SK-N-SH (cell line): ENCODE results near the gene SLC49A3. TPM values are rescaled to one million over a fixed set of nuclear protein-coding genes. Genes with fewer than 3 reads are reported as not detected.

Source experiments
- CHD2 ChIP-seq: fragments of 150-350 bp; IDR thresholded peaks from 2 replicates; pipeline ENCODE4 v1.6.1; 2018; ENCODE audit warnings: low read length; ENCODE audit not compliant: partially characterized antibody
- EZH2phosphoT487 ChIP-seq: fragments of 200-600 bp; sonication (generic); IDR thresholded peaks from 2 replicates; pipeline ENCODE4 v1.6.1; 2017; ENCODE audit warnings: low read depth, mixed run types, mild to moderate bottlenecking, antibody characterized with exemption, moderate library complexity, borderline replicate concordance
- FOXM1 ChIP-seq: IDR thresholded peaks from 2 replicates; pipeline ENCODE4 v1.4.0; 2012; ENCODE audit warnings: low read depth, mild to moderate bottlenecking
- GABPA ChIP-seq: IDR thresholded peaks from 2 replicates; pipeline ENCODE4 v1.4.0; 2012; ENCODE audit warnings: low read depth, mild to moderate bottlenecking
- GATA2 ChIP-seq: sonication (generic); formaldehyde crosslinking; IDR thresholded peaks from 2 replicates; pipeline ENCODE4 v1.5.0; 2020; ENCODE audit warnings: mild to moderate bottlenecking, missing genetic modification reagents
- MEF2A ChIP-seq: IDR thresholded peaks from 2 replicates; pipeline ENCODE4 v1.4.0; 2012; ENCODE audit warnings: low read depth, borderline replicate concordance
- MXI1 ChIP-seq: IDR thresholded peaks from 2 replicates; pipeline ENCODE4 v1.6.1; 2012; ENCODE audit warnings: mild to moderate bottlenecking, low read depth, low read length, improper control_type of control experiment
- SIN3A ChIP-seq: IDR thresholded peaks from 2 replicates; pipeline ENCODE4 v1.6.1; 2012; ENCODE audit warnings: low read depth, mild to moderate bottlenecking, low read length, moderate library complexity, borderline replicate concordance
- TAF1 ChIP-seq: IDR thresholded peaks from 2 replicates; pipeline ENCODE4 v1.6.1; 2012; ENCODE audit warnings: low read depth, mild to moderate bottlenecking, low read length, moderate library complexity, borderline replicate concordance
- TCF12 ChIP-seq: IDR thresholded peaks from 2 replicates; pipeline ENCODE4 v1.4.0; 2012
- USF2 ChIP-seq: fragments of 150-350 bp; IDR thresholded peaks from 2 replicates; pipeline ENCODE4 v1.6.1; 2017; ENCODE audit warnings: antibody characterized with exemption, low read length, low read depth, borderline replicate concordance
- YY1 ChIP-seq: IDR thresholded peaks from 2 replicates; pipeline ENCODE4 v1.4.0; 2012; ENCODE audit warnings: low read depth, mild to moderate bottlenecking
- ZBTB33 ChIP-seq: IDR thresholded peaks from 2 replicates; pipeline ENCODE4 v1.4.0; 2012; ENCODE audit warnings: low read depth, borderline replicate concordance
- polyA plus RNA-seq, 3 experiments: library from polyadenylated mRNA; depleted of rRNA; stranded (reverse); fragments of >200 nt; gene quantifications; 2 replicates each; pipeline ENCODE4 v1.2.3, GENCODE V29; 2012
- TF ChIP-seq, protein P1 (sequence below): IDR thresholded peaks from 2 replicates; pipeline ENCODE4 v1.6.1; 2012; ENCODE audit warnings: mild to moderate bottlenecking, low read depth, low read length, moderate library complexity
- TF ChIP-seq, protein P2 (sequence below): fragments of 200-600 bp; sonication (generic); IDR thresholded peaks from 2 replicates; pipeline ENCODE4 v1.6.1; 2017; ENCODE audit warnings: antibody characterized with exemption, mild to moderate bottlenecking, moderate library complexity
- TF ChIP-seq, protein P3 (sequence below): fragments of 150-350 bp; IDR thresholded peaks from 2 replicates; pipeline ENCODE4 v1.6.1; 2016; ENCODE audit warnings: mild to moderate bottlenecking, low read depth, low read length

SLC49A3 gene
- polyA plus RNA-seq, 1 of the 3 experiments (the other 2 are of a cell fraction), result 0.05 TPM

DNA sequence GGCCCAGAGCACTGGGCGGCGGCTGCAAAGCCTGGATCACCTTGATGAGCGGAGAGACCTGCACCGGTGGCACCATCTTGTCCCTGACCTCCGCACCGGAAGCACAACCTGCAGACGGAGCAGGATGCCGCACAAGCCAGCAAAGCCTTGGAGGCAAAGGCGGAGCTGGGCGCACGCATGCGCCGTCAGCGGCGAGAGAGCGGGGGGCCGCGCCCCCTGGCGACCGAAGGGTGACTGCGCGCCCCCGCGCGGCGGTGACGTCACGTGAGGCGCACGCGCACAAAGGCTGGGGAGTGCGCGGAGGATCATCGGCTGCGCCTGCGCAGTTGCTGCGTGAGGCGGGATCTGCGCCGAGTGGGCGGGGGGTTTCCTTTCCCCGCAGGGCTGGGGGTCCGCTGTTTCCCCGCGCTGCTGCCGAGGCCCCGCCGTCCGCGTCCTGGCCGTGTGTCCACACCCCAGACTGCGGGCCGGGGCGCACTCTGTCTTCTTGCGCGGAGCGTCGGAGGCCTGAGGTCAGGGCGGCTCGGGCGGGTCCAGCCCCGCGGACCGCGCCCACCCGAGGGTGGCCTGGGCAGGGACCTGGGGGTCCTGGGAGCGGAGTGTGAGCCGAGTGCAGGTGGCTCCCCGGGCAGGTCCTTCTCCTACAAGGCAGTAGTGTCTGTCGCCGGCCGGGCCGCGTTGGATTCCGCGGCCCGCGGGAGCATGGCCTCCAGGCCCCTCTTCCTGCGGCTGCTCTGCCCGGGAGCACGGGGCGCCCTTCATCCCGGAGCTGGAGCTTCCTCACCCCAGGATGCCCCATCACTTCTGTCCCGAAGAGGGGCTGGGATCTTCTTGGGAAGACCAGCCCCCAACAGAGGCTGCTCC, 14.5 kb downstream of the SLC49A3 start, which contains the start of the genes ATP5ME and MYL5 (continued):
- TF ChIP-seq, protein P1, sequence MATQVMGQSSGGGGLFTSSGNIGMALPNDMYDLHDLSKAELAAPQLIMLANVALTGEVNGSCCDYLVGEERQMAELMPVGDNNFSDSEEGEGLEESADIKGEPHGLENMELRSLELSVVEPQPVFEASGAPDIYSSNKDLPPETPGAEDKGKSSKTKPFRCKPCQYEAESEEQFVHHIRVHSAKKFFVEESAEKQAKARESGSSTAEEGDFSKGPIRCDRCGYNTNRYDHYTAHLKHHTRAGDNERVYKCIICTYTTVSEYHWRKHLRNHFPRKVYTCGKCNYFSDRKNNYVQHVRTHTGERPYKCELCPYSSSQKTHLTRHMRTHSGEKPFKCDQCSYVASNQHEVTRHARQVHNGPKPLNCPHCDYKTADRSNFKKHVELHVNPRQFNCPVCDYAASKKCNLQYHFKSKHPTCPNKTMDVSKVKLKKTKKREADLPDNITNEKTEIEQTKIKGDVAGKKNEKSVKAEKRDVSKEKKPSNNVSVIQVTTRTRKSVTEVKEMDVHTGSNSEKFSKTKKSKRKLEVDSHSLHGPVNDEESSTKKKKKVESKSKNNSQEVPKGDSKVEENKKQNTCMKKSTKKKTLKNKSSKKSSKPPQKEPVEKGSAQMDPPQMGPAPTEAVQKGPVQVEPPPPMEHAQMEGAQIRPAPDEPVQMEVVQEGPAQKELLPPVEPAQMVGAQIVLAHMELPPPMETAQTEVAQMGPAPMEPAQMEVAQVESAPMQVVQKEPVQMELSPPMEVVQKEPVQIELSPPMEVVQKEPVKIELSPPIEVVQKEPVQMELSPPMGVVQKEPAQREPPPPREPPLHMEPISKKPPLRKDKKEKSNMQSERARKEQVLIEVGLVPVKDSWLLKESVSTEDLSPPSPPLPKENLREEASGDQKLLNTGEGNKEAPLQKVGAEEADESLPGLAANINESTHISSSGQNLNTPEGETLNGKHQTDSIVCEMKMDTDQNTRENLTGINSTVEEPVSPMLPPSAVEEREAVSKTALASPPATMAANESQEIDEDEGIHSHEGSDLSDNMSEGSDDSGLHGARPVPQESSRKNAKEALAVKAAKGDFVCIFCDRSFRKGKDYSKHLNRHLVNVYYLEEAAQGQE, result peak; percentile 18; the same call in 1 of the 2 replicates
- TF ChIP-seq SIN3A, result peak; percentile 39; the same call in 1 of the 2 replicates
- TF ChIP-seq GABPA, result peak; percentile 87
- peak; percentile 83 for TF ChIP-seq CHD2
- TF ChIP-seq, protein P2, sequence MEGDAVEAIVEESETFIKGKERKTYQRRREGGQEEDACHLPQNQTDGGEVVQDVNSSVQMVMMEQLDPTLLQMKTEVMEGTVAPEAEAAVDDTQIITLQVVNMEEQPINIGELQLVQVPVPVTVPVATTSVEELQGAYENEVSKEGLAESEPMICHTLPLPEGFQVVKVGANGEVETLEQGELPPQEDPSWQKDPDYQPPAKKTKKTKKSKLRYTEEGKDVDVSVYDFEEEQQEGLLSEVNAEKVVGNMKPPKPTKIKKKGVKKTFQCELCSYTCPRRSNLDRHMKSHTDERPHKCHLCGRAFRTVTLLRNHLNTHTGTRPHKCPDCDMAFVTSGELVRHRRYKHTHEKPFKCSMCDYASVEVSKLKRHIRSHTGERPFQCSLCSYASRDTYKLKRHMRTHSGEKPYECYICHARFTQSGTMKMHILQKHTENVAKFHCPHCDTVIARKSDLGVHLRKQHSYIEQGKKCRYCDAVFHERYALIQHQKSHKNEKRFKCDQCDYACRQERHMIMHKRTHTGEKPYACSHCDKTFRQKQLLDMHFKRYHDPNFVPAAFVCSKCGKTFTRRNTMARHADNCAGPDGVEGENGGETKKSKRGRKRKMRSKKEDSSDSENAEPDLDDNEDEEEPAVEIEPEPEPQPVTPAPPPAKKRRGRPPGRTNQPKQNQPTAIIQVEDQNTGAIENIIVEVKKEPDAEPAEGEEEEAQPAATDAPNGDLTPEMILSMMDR, result peak; percentile 82
- TF ChIP-seq, protein P3, sequence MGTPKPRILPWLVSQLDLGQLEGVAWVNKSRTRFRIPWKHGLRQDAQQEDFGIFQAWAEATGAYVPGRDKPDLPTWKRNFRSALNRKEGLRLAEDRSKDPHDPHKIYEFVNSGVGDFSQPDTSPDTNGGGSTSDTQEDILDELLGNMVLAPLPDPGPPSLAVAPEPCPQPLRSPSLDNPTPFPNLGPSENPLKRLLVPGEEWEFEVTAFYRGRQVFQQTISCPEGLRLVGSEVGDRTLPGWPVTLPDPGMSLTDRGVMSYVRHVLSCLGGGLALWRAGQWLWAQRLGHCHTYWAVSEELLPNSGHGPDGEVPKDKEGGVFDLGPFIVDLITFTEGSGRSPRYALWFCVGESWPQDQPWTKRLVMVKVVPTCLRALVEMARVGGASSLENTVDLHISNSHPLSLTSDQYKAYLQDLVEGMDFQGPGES, result no peak
- TF ChIP-seq FOXM1, result no peak
- peak; percentile 53; the same call in 1 of the 2 replicates for TF ChIP-seq USF2
- no peak for TF ChIP-seq ZBTB33
- TF ChIP-seq MEF2A, result no peak
- TF ChIP-seq GATA2, result no peak
- peak; percentile 88 for TF ChIP-seq TAF1
- TF ChIP-seq TCF12, result no peak
- no peak for TF ChIP-seq EZH2phosphoT487
- peak; percentile 65 for TF ChIP-seq MXI1
- TF ChIP-seq YY1, result peak; percentile 88
